NCI-H460 (cell line): ENCODE measurements around the gene TXN2. TPM values are rescaled to one million over a fixed set of nuclear protein-coding genes. Genes with fewer than 3 reads are reported as not detected.
"Not testable (repeated sequence)": the region's sequence is repeated elsewhere in the genome, so short reads cannot be mapped to it uniquely, and the experiment has no call there.

Experiments
- DNase-seq: peaks from one replicate; pipeline ENCODE4 v3.0.0-alpha.2; 2016; ENCODE audit warnings: low read depth; ENCODE audit errors: extremely low read depth
- total RNA-seq: library from RNA; depleted of rRNA; stranded (reverse); fragments of >200 nt; shearing (Covaris generic); gene quantifications from 2 replicates; pipeline ENCODE4 v1.2.3, GENCODE V29; 2014

The TXN2 gene
- total RNA-seq, 1 experiment from 2014 or later = 29.9 TPM

GRCh38 chr22:36433318-36434231 is 47.9 kb downstream of the TXN2 start:
- DNase-seq = no peak

- DNase-seq = no peak
Observed at GRCh38 chr22:36432592-36433317, 48.7 kb downstream of the TXN2 start.

GRCh38 chr22:36431977-36432376 is 49.5 kb downstream of the TXN2 start:
- no peak for DNase-seq

- DNase-seq = no peak
Observed at GRCh38 chr22:36430863-36431262, 50.6 kb downstream of the TXN2 start.

- not testable (repeated sequence) for DNase-seq
Observed at GRCh38 chr22:36427952-36428351, 53.5 kb downstream of the TXN2 start.

GRCh38 chr22:36425977-36426523 is 55.4 kb downstream of the TXN2 start:
- no peak for DNase-seq

- no peak for DNase-seq
Observed at GRCh38 chr22:36424901-36425579, 56.4 kb downstream of the TXN2 start.

- DNase-seq = not testable (repeated sequence)
Observed at GRCh38 chr22:36424466-36424865, 57.0 kb downstream of the TXN2 start.

GRCh38 chr22:36423461-36424404 is 57.7 kb downstream of the TXN2 start:
- no peak for DNase-seq

GRCh38 chr22:36422287-36423014 is 59.0 kb downstream of the TXN2 start:
- DNase-seq = no peak

GRCh38 chr22:36419912-36420882 is 61.2 kb downstream of the TXN2 start:
- no peak for DNase-seq

- no peak for DNase-seq
Observed at GRCh38 chr22:36419177-36419911, 62.1 kb downstream of the TXN2 start.

GRCh38 chr22:36417281-36417686 is 64.2 kb downstream of the TXN2 start:
- DNase-seq = no peak
